PC-3 (cell line): ENCODE results near the gene SIGLEC12. TPM values are rescaled to one million over a fixed set of nuclear protein-coding genes. Genes with fewer than 3 reads are reported as not detected.

ENCODE experiments used
- ATAC-seq: fragments of 200-7000 bp; cut with Tn5 transposase; 2 replicates; pipeline ENCODE4 v1.9.1; 2020; ENCODE audit warnings: mild to moderate bottlenecking, moderate library complexity
- BruUV-seq: library from RNA; stranded (reverse); fragments of 400-500 nt; replicated peaks from 2 replicates; lab custom pipeline; 2021; lab: Mats Ljungman, UMichigan
- CTCF ChIA-PET: fragments of 300-600 bp; sonication (Branson Sonifier 250); formaldehyde crosslinking; loops from one replicate; lab custom pipeline; 2022; ENCODE audit warnings: antibody characterized with exemption; lab: Charles Lee
- POLR2A ChIA-PET: fragments of 300-600 bp; sonication (Branson Sonifier 250); formaldehyde crosslinking; loops from one replicate; lab custom pipeline; 2022; ENCODE audit warnings: antibody characterized with exemption; ENCODE audit not compliant: unreplicated experiment; lab: Charles Lee
- DNase-seq: peaks from one replicate; pipeline ENCODE4 v3.0.0-alpha.2; 2015
- H2AFZ ChIP-seq: fragments of 300-600 bp; sonication (generic); 2 replicates; pipeline ENCODE4 v1.6.0; 2016; ENCODE audit warnings: antibody characterized with exemption, low read length
- H3F3A ChIP-seq: fragments of 300-600 bp; sonication (generic); one replicate; pipeline ENCODE4 v1.6.0; 2017; ENCODE audit warnings: antibody characterized with exemption, low read length, control low read depth, mild to moderate bottlenecking; ENCODE audit not compliant: unreplicated experiment
- H3K27ac ChIP-seq: fragments of 300-600 bp; sonication (generic); 2 replicates; pipeline ENCODE4 v1.5.1; 2016; ENCODE audit warnings: mild to moderate bottlenecking, low read length
- H3K27me3 ChIP-seq: fragments of 300-600 bp; sonication (generic); 2 replicates; pipeline ENCODE4 v1.6.1; 2016; ENCODE audit warnings: low read length, mixed read lengths
- H3K36me3 ChIP-seq: fragments of 300-600 bp; sonication (generic); 2 replicates; pipeline ENCODE4 v1.6.1; 2016; ENCODE audit warnings: low read depth, mixed run types, low read length, mixed read lengths
- H3K4me1 ChIP-seq: fragments of 300-600 bp; sonication (generic); 2 replicates; pipeline ENCODE4 v1.5.1; 2016; ENCODE audit warnings: low read length; ENCODE audit not compliant: insufficient read depth
- H3K4me2 ChIP-seq: fragments of 300-600 bp; sonication (generic); 2 replicates; pipeline ENCODE4 v1.6.0; 2016; ENCODE audit warnings: low read length
- H3K4me3 ChIP-seq: fragments of 300-600 bp; sonication (generic); 2 replicates; pipeline ENCODE4 v1.5.1; 2016; ENCODE audit warnings: mild to moderate bottlenecking, low read length, mixed read lengths
- H3K79me2 ChIP-seq: fragments of 300-600 bp; sonication (generic); 2 replicates; pipeline ENCODE4 v1.6.1; 2017; ENCODE audit warnings: low read length, mixed read lengths
- H3K9ac ChIP-seq: fragments of 300-600 bp; sonication (generic); 2 replicates; pipeline ENCODE4 v1.6.0; 2016; ENCODE audit warnings: mild to moderate bottlenecking, low read length
- H3K9me2 ChIP-seq: fragments of 300-600 bp; sonication (generic); replicated peaks from 2 replicates; pipeline ENCODE4 v1.6.1; 2016; ENCODE audit warnings: mixed run types, low read length, mixed read lengths
- H3K9me3 ChIP-seq: fragments of 300-600 bp; sonication (generic); 2 replicates; pipeline ENCODE4 v1.6.1; 2016; ENCODE audit warnings: low read length, mixed read lengths
- H4K20me1 ChIP-seq: fragments of 300-600 bp; sonication (generic); 2 replicates; pipeline ENCODE4 v1.6.1; 2016; ENCODE audit warnings: low read length, mixed read lengths
- EZH2 ChIP-seq: fragments of 300-600 bp; sonication (generic); IDR thresholded peaks from one replicate; pipeline ENCODE4 v1.6.1; 2017; ENCODE audit warnings: antibody characterized with exemption, mild to moderate bottlenecking, low read length; ENCODE audit not compliant: unreplicated experiment
- EZH2phosphoT487 ChIP-seq: fragments of 300-600 bp; sonication (generic); IDR thresholded peaks from 2 replicates; pipeline ENCODE4 v1.6.1; 2018; ENCODE audit warnings: mild to moderate bottlenecking, antibody characterized with exemption, low read length, borderline replicate concordance
- intact Hi-C: fragments of 100-400 bp; cut with micrococcal nuclease; formaldehyde crosslinking; loops from 2 replicates; pipeline ENCODE4 v1.9.0; 2023
- total RNA-seq: library from RNA; depleted of rRNA; stranded (reverse); fragments of >200 nt; gene quantifications from 2 replicates; pipeline ENCODE4 v1.2.3, GENCODE V29; 2014
- TF ChIP-seq, protein P1 (sequence below): fragments of 300-600 bp; sonication (generic); conservative IDR thresholded peaks from 2 replicates; pipeline ENCODE4 v1.5.1; 2017; ENCODE audit warnings: antibody characterized with exemption, low read depth, mild to moderate bottlenecking, low read length

The SIGLEC12 gene
- total RNA-seq, 1 experiment from 2014 or later, result not detected

DNA sequence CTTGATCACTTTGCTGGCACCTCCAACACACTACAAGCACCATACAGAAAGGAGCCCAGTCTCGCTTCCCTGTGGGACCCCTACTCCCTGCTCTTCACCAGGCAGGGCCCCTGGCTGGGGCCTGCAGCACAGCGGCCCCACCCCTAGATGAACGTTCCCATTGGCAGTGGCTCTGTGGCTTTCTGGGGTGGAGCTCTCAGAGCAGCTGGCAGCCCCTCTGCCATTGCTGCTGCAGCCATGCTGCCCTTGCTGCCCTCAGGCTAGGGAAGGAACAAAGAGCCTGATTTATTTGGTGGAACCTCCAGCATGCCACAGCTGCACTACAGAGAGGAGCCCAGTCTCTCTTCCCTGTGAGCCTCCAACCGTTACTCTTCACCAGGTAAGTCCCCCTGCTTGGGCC, 24.1 kb upstream of the SIGLEC12 start:
- Histone ChIP-seq H3K79me2 (no peaks in the 10 kb centered on the region), H3K4me3 (no peak overlapping the region), H3K4me2 (no peak overlapping the region), H4K20me1 (no peaks in the 10 kb centered on the region), H3F3A (no peaks in the 10 kb centered on the region), H3K36me3 (no peaks in the 10 kb centered on the region), H3K27me3 (peaks cover 89% of the 10 kb centered on the region), H3K27ac (no peak overlapping the region), H3K9me2 (no peaks in the 10 kb centered on the region), H3K4me1 (no peaks in the 10 kb centered on the region), H2AFZ (no peak overlapping the region), H3K9me3 (no peaks in the 10 kb centered on the region), H3K9ac (no peak overlapping the region)
- DNase-seq (no peak), ATAC-seq (no peak)
- intact Hi-C loops, result no loop called here
- no TSS peak for BruUV-seq
- CTCF ChIA-PET, result no interaction called here
- POLR2A ChIA-PET, result no interaction called here
- TF ChIP-seq, protein P1, sequence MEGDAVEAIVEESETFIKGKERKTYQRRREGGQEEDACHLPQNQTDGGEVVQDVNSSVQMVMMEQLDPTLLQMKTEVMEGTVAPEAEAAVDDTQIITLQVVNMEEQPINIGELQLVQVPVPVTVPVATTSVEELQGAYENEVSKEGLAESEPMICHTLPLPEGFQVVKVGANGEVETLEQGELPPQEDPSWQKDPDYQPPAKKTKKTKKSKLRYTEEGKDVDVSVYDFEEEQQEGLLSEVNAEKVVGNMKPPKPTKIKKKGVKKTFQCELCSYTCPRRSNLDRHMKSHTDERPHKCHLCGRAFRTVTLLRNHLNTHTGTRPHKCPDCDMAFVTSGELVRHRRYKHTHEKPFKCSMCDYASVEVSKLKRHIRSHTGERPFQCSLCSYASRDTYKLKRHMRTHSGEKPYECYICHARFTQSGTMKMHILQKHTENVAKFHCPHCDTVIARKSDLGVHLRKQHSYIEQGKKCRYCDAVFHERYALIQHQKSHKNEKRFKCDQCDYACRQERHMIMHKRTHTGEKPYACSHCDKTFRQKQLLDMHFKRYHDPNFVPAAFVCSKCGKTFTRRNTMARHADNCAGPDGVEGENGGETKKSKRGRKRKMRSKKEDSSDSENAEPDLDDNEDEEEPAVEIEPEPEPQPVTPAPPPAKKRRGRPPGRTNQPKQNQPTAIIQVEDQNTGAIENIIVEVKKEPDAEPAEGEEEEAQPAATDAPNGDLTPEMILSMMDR, result no peak
- TF ChIP-seq EZH2phosphoT487 (no peak), EZH2 (no peak)

DNA sequence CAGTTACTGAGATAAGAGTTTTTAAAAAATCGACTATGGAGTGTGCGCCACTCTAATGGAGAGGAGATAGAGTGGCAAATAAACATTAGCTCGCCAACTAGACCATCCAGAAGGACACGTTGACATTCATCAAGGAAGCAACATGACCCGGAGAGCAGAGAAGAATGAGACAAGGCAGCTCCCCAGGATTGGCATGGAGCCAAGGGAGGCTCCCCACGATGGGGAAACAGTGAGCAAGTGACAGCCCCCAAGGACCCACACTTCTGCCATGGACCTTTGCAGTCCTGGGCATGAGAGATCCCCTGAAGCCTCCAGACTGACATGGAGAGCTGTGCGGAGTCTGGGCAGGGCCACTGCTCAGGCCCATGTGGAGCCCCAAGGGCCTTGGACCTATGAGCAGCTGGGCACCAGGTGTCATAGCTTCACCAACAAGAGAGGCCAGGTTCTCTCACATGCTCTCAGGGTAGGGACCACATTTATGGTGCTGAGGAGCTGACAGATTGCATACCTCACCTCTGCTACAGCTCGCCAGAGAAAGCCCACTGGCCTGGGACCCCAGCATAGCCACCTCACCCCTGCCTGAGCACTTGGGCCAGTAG, 23.2 kb upstream of the SIGLEC12 start:
- Histone ChIP-seq H3K9me2 (no peaks in the 10 kb centered on the region), H3K9me3 (no peaks in the 10 kb centered on the region), H3K4me2 (no peak overlapping the region), H3K27ac (no peak overlapping the region), H3K4me3 (no peak overlapping the region), H3K36me3 (no peaks in the 10 kb centered on the region), H2AFZ (no peak overlapping the region), H3F3A (no peaks in the 10 kb centered on the region), H3K4me1 (no peaks in the 10 kb centered on the region), H3K79me2 (no peaks in the 10 kb centered on the region), H3K9ac (no peak overlapping the region), H4K20me1 (no peaks in the 10 kb centered on the region), H3K27me3 (peaks cover 81% of the 10 kb centered on the region)
- BruUV-seq, result no TSS peak
- intact Hi-C loops, result no loop called here
- no peak for DNase-seq
- TF ChIP-seq, protein P1, result no peak
- TF ChIP-seq EZH2, result no peak
- TF ChIP-seq EZH2phosphoT487, result no peak
- CTCF ChIA-PET, result no interaction called here
- POLR2A ChIA-PET, result no interaction called here
- no peak for ATAC-seq

DNA sequence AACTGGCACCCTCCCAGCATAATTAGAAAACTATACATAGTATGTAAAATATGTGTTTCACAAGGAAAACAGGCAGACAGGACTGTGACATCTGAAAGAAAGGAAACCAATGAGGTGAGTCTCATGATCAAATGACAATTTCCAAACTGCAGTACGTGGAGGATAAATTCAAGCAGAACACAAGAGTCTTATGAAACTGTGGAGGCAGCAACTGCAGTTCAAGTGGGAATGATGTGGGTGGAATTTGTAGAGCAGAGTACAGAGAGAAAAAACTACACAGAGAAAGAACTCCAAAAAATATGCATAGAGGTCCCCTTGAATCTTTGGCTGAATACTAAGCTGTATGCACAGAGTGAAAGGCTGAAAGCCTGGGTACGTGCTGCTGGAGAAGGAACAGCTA, 20.2 kb upstream of the SIGLEC12 start:
- intact Hi-C loops, result no loop called here
- no peaks in the 10 kb centered on the region for H3F3A ChIP-seq
- H3K9ac ChIP-seq, result no peak overlapping the region
- no peaks in the 10 kb centered on the region for H4K20me1 ChIP-seq
- no peak overlapping the region for H3K4me3 ChIP-seq
- no peak overlapping the region for H3K4me2 ChIP-seq
- TF ChIP-seq, protein P1, result no peak
- TF ChIP-seq EZH2 (no peak), EZH2phosphoT487 (no peak)
- BruUV-seq, result no TSS peak
- H3K79me2 ChIP-seq, result no peaks in the 10 kb centered on the region
- ATAC-seq (no peak), DNase-seq (no peak)
- CTCF ChIA-PET, result no interaction called here
- H3K27me3 ChIP-seq, result peaks cover 51% of the 10 kb centered on the region
- no peaks in the 10 kb centered on the region for H3K36me3 ChIP-seq
- POLR2A ChIA-PET, result no interaction called here
- no peaks in the 10 kb centered on the region for H3K4me1 ChIP-seq
- 0 out of 2 replicates have a peak, but pooled peaks cover 3% of the 10 kb centered on the region for H3K9me3 ChIP-seq
- no peaks in the 10 kb centered on the region for H3K9me2 ChIP-seq
- H2AFZ ChIP-seq, result no peak overlapping the region
- H3K27ac ChIP-seq, result no peak overlapping the region
